ENCODE measurements around the gene ATAD5.

DNA sequence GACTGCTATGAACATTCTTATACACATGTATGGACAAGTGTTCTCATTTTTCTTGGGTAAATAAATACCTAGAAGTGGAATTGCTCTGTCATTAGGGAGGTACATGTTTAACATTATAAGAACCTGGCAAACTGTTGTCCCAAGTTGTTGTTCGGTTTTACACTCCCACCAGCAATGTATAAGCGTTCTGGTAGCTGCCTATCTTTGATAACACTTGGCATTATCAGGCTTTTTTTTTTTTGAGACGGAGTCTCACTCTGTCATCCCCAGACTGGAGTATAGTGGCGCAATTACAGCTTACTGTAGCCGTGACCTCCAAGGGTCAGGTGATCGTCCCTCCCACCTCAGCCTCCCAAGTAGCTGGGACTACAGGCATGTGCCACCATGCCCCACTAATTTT is 16.3 kb downstream of the ATAD5 start:
- TF ChIP-seq POLR2A (IDR thresholded peaks at IDR 0.05; ENCODE audit: low read length) (no peak), GATA1 (IDR thresholded peaks at IDR 0.05; ENCODE audit: low read depth, low read length) (no peak)
